Neural progenitor cell (in vitro differentiated cells): ENCODE results near the gene IQCC. TPM values are rescaled to one million over a fixed set of nuclear protein-coding genes. Genes with fewer than 3 reads are reported as not detected.
"Not testable (repeated sequence)": the region's sequence is repeated elsewhere in the genome, so short reads cannot be mapped to it uniquely, and the experiment has no call there.

Experiments
- DNase-seq: peaks from one replicate; pipeline ENCODE4 v3.0.0-alpha.2; 2016; ENCODE audit warnings: low spot score
- H2AFZ ChIP-seq: fragments of 200-600 bp; sonication (generic); replicated peaks from 2 replicates; pipeline ENCODE4 v1.6.1; 2016; ENCODE audit warnings: antibody characterized with exemption
- H3F3A ChIP-seq: fragments of 200-600 bp; sonication (generic); 2 replicates; pipeline ENCODE4 v1.6.1; 2016; ENCODE audit warnings: antibody characterized with exemption, low read depth
- H3K27ac ChIP-seq: fragments of 200-600 bp; sonication (generic); 2 replicates; pipeline ENCODE4 v1.5.1; 2016; ENCODE audit warnings: mild to moderate bottlenecking
- H3K27me3 ChIP-seq: fragments of 200-600 bp; sonication (generic); 2 replicates; pipeline ENCODE4 v1.6.1; 2016; ENCODE audit warnings: mild to moderate bottlenecking, moderate library complexity
- H3K36me3 ChIP-seq: fragments of 200-600 bp; sonication (generic); 2 replicates; pipeline ENCODE4 v1.5.1; 2016
- H3K4me1 ChIP-seq: fragments of 200-600 bp; sonication (generic); 2 replicates; pipeline ENCODE4 v1.6.1; 2016; ENCODE audit warnings: mixed run types
- H3K4me2 ChIP-seq: fragments of 200-600 bp; sonication (generic); 2 replicates; pipeline ENCODE4 v1.6.1; 2016
- H3K4me3 ChIP-seq: fragments of 200-600 bp; sonication (generic); 2 replicates; pipeline ENCODE4 v1.5.1; 2016
- H3K79me2 ChIP-seq: fragments of 200-600 bp; sonication (generic); 2 replicates; pipeline ENCODE4 v1.6.1; 2016; ENCODE audit warnings: low read depth
- H3K9ac ChIP-seq: fragments of 200-600 bp; sonication (generic); 2 replicates; pipeline ENCODE4 v1.6.1; 2016
- H3K9me3 ChIP-seq: fragments of 200-600 bp; sonication (generic); 2 replicates; pipeline ENCODE4 v1.5.1; 2016; ENCODE audit warnings: low read depth
- H4K20me1 ChIP-seq: fragments of 200-600 bp; sonication (generic); 2 replicates; pipeline ENCODE4 v1.6.1; 2016; ENCODE audit warnings: low read depth
- H3K27ac Mint-ChIP-seq: 3 replicates; pipeline ENCODE4 v1.8.0; 2021; ENCODE audit warnings: mixed read lengths
- H3K27me3 Mint-ChIP-seq: 2 replicates; pipeline ENCODE4 v1.8.0; 2022; ENCODE audit warnings: low read depth, mild to moderate bottlenecking, inconsistent platforms, moderate library complexity, mixed read lengths; ENCODE audit not compliant: insufficient read depth
- H3K36me3 Mint-ChIP-seq: 3 replicates; pipeline ENCODE4 v1.8.0; 2021; ENCODE audit warnings: mixed read lengths
- H3K4me1 Mint-ChIP-seq: 3 replicates; pipeline ENCODE4 v1.8.0; 2021; ENCODE audit warnings: mixed read lengths
- H3K4me3 Mint-ChIP-seq: 3 replicates; pipeline ENCODE4 v1.8.0; 2021; ENCODE audit warnings: mild to moderate bottlenecking, moderate library complexity, mixed read lengths
- H3K9me3 Mint-ChIP-seq: 3 replicates; pipeline ENCODE4 v1.8.0; 2020; ENCODE audit warnings: mixed read lengths
- CTCF ChIP-seq: fragments of 200-600 bp; sonication (generic); IDR thresholded peaks from 2 replicates; pipeline ENCODE4 v1.5.1; 2017; ENCODE audit warnings: antibody characterized with exemption, mild to moderate bottlenecking
- EZH2 ChIP-seq: fragments of 200-600 bp; sonication (generic); IDR thresholded peaks from 2 replicates; pipeline ENCODE4 v1.6.1; 2017; ENCODE audit warnings: antibody characterized with exemption, mild to moderate bottlenecking, moderate library complexity
- EZH2phosphoT487 ChIP-seq: fragments of 200-600 bp; sonication (generic); IDR thresholded peaks from 2 replicates; pipeline ENCODE4 v1.6.1; 2017; ENCODE audit warnings: antibody characterized with exemption
- total RNA-seq: library from RNA; depleted of rRNA; stranded (reverse); fragments of >200 nt; gene quantifications from 2 replicates; pipeline ENCODE4 v1.2.3, GENCODE V29; 2015; ENCODE audit warnings: low replicate concordance

The IQCC gene
- total RNA-seq, result 5.6 and 5.8 TPM in 2 replicates

- peaks cover 9% of the 10 kb centered on the region for H3K36me3 Mint-ChIP-seq
- Histone ChIP-seq H3K4me2 (peak within 1 kb of the TSS; percentile 94), H3K9ac (peak within 1 kb of the TSS; percentile 78), H2AFZ (peak within 1 kb of the TSS; percentile 86), H3F3A (peaks cover 26% of the 10 kb centered on the region), H4K20me1 (no peaks in the 10 kb centered on the region), H3K4me3 (peak within 1 kb of the TSS; percentile 83), H3K79me2 (no peaks in the 10 kb centered on the region), H3K27ac (no peak within 1 kb of the TSS), H3K27me3 (peaks cover 11% of the 10 kb centered on the region), H3K9me3 (no peaks in the 10 kb centered on the region), H3K4me1 (peaks cover 10% of the 10 kb centered on the region), H3K36me3 (no peaks in the 10 kb centered on the region)
- peaks cover 27% of the 10 kb centered on the region for H3K4me1 Mint-ChIP-seq
- no peaks in the 10 kb centered on the region for H3K9me3 Mint-ChIP-seq
- TF ChIP-seq CTCF (peak; percentile 38), EZH2phosphoT487 (no peak)
- H3K27me3 Mint-ChIP-seq, result peaks cover 6% of the 10 kb centered on the region
- peak within 1 kb of the TSS; percentile 69 for H3K27ac Mint-ChIP-seq
- H3K4me3 Mint-ChIP-seq, result peak within 1 kb of the TSS; percentile 92
- DNase-seq, result peak; percentile 96
Observed at GRCh38 chr1:32205401-32206370, at the start of gene IQCC. TSS of gene IQCC (plus strand) at chr1:32205671. CDS start at chr1:32205682, 11 bp downstream.

- Histone ChIP-seq H3K9me3 (no peaks in the 10 kb centered on the region), H3K79me2 (peaks cover 5% of the 10 kb centered on the region), H3K4me3 (no peak overlapping the region), H3K4me2 (no peak overlapping the region), H3K27me3 (no peaks in the 10 kb centered on the region), H4K20me1 (no peaks in the 10 kb centered on the region), H2AFZ (no peak overlapping the region), H3K9ac (no peak overlapping the region), H3F3A (no peaks in the 10 kb centered on the region), H3K4me1 (no peaks in the 10 kb centered on the region), H3K36me3 (peaks cover 5% of the 10 kb centered on the region), H3K27ac (no peak overlapping the region)
- DNase-seq, result no peak
- Mint-ChIP-seq H3K27ac (no peak overlapping the region), H3K27me3 (no peaks in the 10 kb centered on the region), H3K9me3 (no peaks in the 10 kb centered on the region), H3K36me3 (peaks cover 31% of the 10 kb centered on the region), H3K4me3 (no peak overlapping the region), H3K4me1 (no peaks in the 10 kb centered on the region)
- no peak for TF ChIP-seq EZH2phosphoT487
- TF ChIP-seq EZH2, result no peak
- no peak for TF ChIP-seq CTCF
Observed at GRCh38 chr1:32159189-32159588, 46.3 kb upstream of the IQCC start.

GRCh38 chr1:32163405-32163804 lies 42.1 kb upstream of the IQCC start:
- no peak overlapping the region for H3K27ac Mint-ChIP-seq
- Histone ChIP-seq H3K27ac (no peak overlapping the region), H3K4me3 (no peak overlapping the region), H3K79me2 (no peaks in the 10 kb centered on the region), H4K20me1 (no peaks in the 10 kb centered on the region), H3K9ac (no peak overlapping the region), H3K36me3 (peaks cover 7% of the 10 kb centered on the region), H3K9me3 (no peaks in the 10 kb centered on the region), H3K27me3 (no peaks in the 10 kb centered on the region), H3K4me2 (no peak overlapping the region), H3F3A (no peaks in the 10 kb centered on the region), H2AFZ (no peak overlapping the region), H3K4me1 (no peaks in the 10 kb centered on the region)
- peaks cover 32% of the 10 kb centered on the region for H3K36me3 Mint-ChIP-seq
- no peak overlapping the region for H3K4me3 Mint-ChIP-seq
- no peaks in the 10 kb centered on the region for H3K4me1 Mint-ChIP-seq
- no peak for DNase-seq
- no peaks in the 10 kb centered on the region for H3K27me3 Mint-ChIP-seq
- no peak for TF ChIP-seq EZH2
- TF ChIP-seq EZH2phosphoT487, result no peak
- no peak for TF ChIP-seq CTCF
- no peaks in the 10 kb centered on the region for H3K9me3 Mint-ChIP-seq

GRCh38 chr1:32165633-32166032 lies 39.8 kb upstream of the IQCC start:
- not testable (repeated sequence) for H3K9ac ChIP-seq, H3K4me3 Mint-ChIP-seq, H3K27me3 Mint-ChIP-seq, H3K27ac Mint-ChIP-seq, H3K9me3 Mint-ChIP-seq, H3K4me2 ChIP-seq, DNase-seq, H3K4me1 ChIP-seq, H3F3A ChIP-seq, H3K36me3 ChIP-seq, H3K4me1 Mint-ChIP-seq, H3K4me3 ChIP-seq, H4K20me1 ChIP-seq, H2AFZ ChIP-seq, H3K27ac ChIP-seq, H3K27me3 ChIP-seq, H3K79me2 ChIP-seq, H3K9me3 ChIP-seq
- H3K36me3 Mint-ChIP-seq, result peaks cover 34% of the 10 kb centered on the region
